Fibroblast of lung (primary cell): ENCODE results near the gene RTN1.

Source experiments
- CTCF ChIP-seq, 2 donors: IDR thresholded peaks in 1 of 2; conservative IDR thresholded peaks in 1 of 2; 1 replicate in 1 of 2; 2 replicates in 1 of 2; pipeline ENCODE4 v1.5.1; 2011 to 2012; ENCODE audit warnings: low read length in 2 of 2, control low read depth in 1 of 2, inconsistent platforms in 1 of 2, low read depth in 1 of 2, mild to moderate bottlenecking in 1 of 2
- EZH2 ChIP-seq: IDR thresholded peaks from 2 replicates; pipeline ENCODE4 v1.5.1; 2012; ENCODE audit warnings: low read length, control low read depth, mild to moderate bottlenecking; ENCODE audit errors: missing control alignments

- TF ChIP-seq CTCF (conservative IDR thresholded peaks at IDR 0.05 in 1 of 2, IDR thresholded peaks at IDR 0.05 in 1 of 2; ENCODE audit: low read depth in 1 of 2, low read length in 2 of 2), result no peak
- no peak for TF ChIP-seq EZH2
Observed at GRCh38 chr14:59566725-59567124, 303.9 kb downstream of the RTN1 start.
